ENCODE measurements around the gene JADE2. TPM values are rescaled to one million over a fixed set of nuclear protein-coding genes. Genes with fewer than 3 reads are reported as not detected.
A peak's percentile ranks its signal among the peaks of the same experiment; 100 is the strongest.

JADE2 gene
- total and polyA plus RNA-seq, 2 donors (not counting 3 experiments of a cell fraction or from before 2014, with no cell fraction given) = 11.6 to 31.1 TPM

DNA sequence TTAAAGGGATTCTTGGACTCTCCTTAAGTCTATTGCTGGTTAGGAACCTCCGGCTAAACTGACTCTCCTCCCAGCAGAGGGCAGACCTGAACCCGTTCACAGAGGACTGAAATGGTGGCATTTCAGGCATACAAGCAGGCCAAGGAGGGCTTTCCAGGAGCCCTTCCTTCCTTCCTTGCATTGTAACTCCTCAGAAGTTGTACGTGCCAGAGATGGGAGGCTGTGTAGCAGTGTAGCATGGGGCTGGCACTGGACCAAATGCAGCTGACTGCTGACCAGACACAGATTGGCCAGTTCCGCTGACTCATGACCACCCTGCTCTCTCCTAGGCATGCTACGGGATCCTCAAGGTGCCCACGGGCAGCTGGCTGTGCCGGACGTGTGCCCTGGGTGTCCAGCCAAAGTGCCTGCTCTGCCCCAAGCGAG lies 36.4 kb downstream of the JADE2 start:
- H3K27ac ChIP-seq (ENCODE audit: insufficient read depth, low read depth, low read length) = peak overlapping the region; percentile 47
- H3K9me3 ChIP-seq (replicated peaks; ENCODE audit: control insufficient read depth, insufficient read depth, low read length) = no peaks in the 10 kb centered on the region
- DNase-seq (ENCODE audit: low read depth, low spot score) = peak; percentile 98
- peaks cover 0 to 28% of the 10 kb centered on the region in 2 experiments for H3K36me3 ChIP-seq (ENCODE audit: control insufficient read depth in 2 of 2, extremely low read depth in 1 of 2, insufficient read depth in 2 of 2, low read length in 2 of 2)
- no peaks in the 10 kb centered on the region for H3K27me3 ChIP-seq (ENCODE audit: control insufficient read depth in 2 of 2, insufficient read depth in 2 of 2, low read length in 2 of 2)
- dilution Hi-C loops (cut with MboI; ENCODE audit: extremely low pct_ligation_motif_present, low sequenced_read_pairs) (no loop called here), intact Hi-C loops (cut with micrococcal nuclease) (loop anchor here (1.0 kb wide), 4 partner anchors 7 to 35 kb away; no protein-coding TSS in a partner anchor)
- ChIA-PET POLR2A (interaction anchor here (1.1 kb wide), 1 partner anchor 16 kb away, joined by 3 read pairs; no protein-coding TSS in a partner anchor), CTCF (interaction anchor here (0.5 to 4.9 kb wide), 14 partner anchors 9 to 190 kb away, joined by 4 to 112 read pairs (median 6); partner anchors contain the start of genes CDKN2AIPNL, JADE2 and UBE2B)
- H3K79me2 ChIP-seq (ENCODE audit: control insufficient read depth, insufficient read depth, low read length) = no peaks in the 10 kb centered on the region
- TF ChIP-seq JUN (IDR thresholded peaks at IDR 0.05; ENCODE audit: borderline replicate concordance, insufficient read depth, insufficient read length, low read depth) = peak; percentile 74
- TF ChIP-seq POLR2A (IDR thresholded peaks at IDR 0.05; ENCODE audit: low read depth, low read length) = peak; percentile 47
- TF ChIP-seq, protein P1, sequence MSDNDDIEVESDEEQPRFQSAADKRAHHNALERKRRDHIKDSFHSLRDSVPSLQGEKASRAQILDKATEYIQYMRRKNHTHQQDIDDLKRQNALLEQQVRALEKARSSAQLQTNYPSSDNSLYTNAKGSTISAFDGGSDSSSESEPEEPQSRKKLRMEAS (IDR thresholded peaks at IDR 0.05; ENCODE audit: insufficient read depth, insufficient read length) = no peak
- peak; percentile 86 for TF ChIP-seq MYC (IDR thresholded peaks at IDR 0.05; ENCODE audit: low read depth, low read length)
- TF ChIP-seq, protein P2, sequence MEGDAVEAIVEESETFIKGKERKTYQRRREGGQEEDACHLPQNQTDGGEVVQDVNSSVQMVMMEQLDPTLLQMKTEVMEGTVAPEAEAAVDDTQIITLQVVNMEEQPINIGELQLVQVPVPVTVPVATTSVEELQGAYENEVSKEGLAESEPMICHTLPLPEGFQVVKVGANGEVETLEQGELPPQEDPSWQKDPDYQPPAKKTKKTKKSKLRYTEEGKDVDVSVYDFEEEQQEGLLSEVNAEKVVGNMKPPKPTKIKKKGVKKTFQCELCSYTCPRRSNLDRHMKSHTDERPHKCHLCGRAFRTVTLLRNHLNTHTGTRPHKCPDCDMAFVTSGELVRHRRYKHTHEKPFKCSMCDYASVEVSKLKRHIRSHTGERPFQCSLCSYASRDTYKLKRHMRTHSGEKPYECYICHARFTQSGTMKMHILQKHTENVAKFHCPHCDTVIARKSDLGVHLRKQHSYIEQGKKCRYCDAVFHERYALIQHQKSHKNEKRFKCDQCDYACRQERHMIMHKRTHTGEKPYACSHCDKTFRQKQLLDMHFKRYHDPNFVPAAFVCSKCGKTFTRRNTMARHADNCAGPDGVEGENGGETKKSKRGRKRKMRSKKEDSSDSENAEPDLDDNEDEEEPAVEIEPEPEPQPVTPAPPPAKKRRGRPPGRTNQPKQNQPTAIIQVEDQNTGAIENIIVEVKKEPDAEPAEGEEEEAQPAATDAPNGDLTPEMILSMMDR (IDR thresholded peaks at IDR 0.05; ENCODE audit: extremely low read depth in 1 of 2, insufficient read depth in 1 of 2, low read depth in 1 of 2, low read length in 2 of 2) = peak; percentile 75 to 86
- TF ChIP-seq FOS (IDR thresholded peaks at IDR 0.05; ENCODE audit: borderline replicate concordance, insufficient read depth, low read length) = peak; percentile 91
- TF ChIP-seq EZH2 (IDR thresholded peaks at IDR 0.05; ENCODE audit: borderline replicate concordance, low read depth, low read length, severe bottlenecking) = no peak
- peak; percentile 94 for TF ChIP-seq POLR2AphosphoS5 (IDR thresholded peaks at IDR 0.05; ENCODE audit: insufficient read depth, low read depth, low read length)
- TF ChIP-seq GATA2 (IDR thresholded peaks at IDR 0.05; ENCODE audit: insufficient read depth, insufficient read length, low read depth, low read length) = peak; percentile 74
- H2AFZ ChIP-seq (ENCODE audit: low read depth, low read length) = no peak overlapping the region
- peak; percentile 100 for FAIRE-seq
- no peaks in the 10 kb centered on the region for H4K20me1 ChIP-seq (replicated peaks; ENCODE audit: control insufficient read depth, extremely low read depth, insufficient read depth, low read length)
- H3K4me3 ChIP-seq (replicated peaks in 1 of 3; ENCODE audit: insufficient read depth in 1 of 3, low read depth in 1 of 3, low read length in 3 of 3) = no peak overlapping the region
- BruUV-seq (replicated peaks) = no TSS peak
- H3K4me1 ChIP-seq (ENCODE audit: control insufficient read depth, extremely low read depth, insufficient read depth, low read length) = peaks cover 20% of the 10 kb centered on the region
- no peak overlapping the region for H3K4me2 ChIP-seq (ENCODE audit: insufficient read depth, low read length)
- no peaks in the 10 kb centered on the region for H3K9me1 ChIP-seq (replicated peaks; ENCODE audit: control insufficient read depth, extremely low read depth, insufficient read depth, low read length)
- no peak overlapping the region for H3K9ac ChIP-seq (replicated peaks; ENCODE audit: extremely low read depth, insufficient read depth, low read length)
